ENCODE results near the gene OR2J3. TPM values are rescaled to one million over a fixed set of nuclear protein-coding genes. Genes with fewer than 3 reads are reported as not detected.

The OR2J3 gene
- total and polyA plus RNA-seq, 2 of the 8 experiments (the other 6 are each of a cell fraction or from before 2014, with no cell fraction given), result 0.03 TPM; not detected in 1

- H3K27ac ChIP-seq (ENCODE audit: low read depth, low read length), result no peak overlapping the region
- no peak overlapping the region for H2AK5ac ChIP-seq (ENCODE audit: low read depth, low read length)
- H3K4ac ChIP-seq (replicated peaks; ENCODE audit: insufficient read length, low read depth, low read length), result no peak overlapping the region
- no peak overlapping the region for H4K91ac ChIP-seq (replicated peaks; ENCODE audit: insufficient read length, low read length)
- no peak overlapping the region for H3K56ac ChIP-seq (replicated peaks; ENCODE audit: insufficient read length, low read depth, low read length)
- no peak for DNase-seq (ENCODE audit: low read depth in 1 of 2, low spot score in 2 of 2)
- H3K79me1 ChIP-seq (ENCODE audit: low read depth, low read length), result no peaks in the 10 kb centered on the region
- no peak overlapping the region for H2BK20ac ChIP-seq (ENCODE audit: low read length)
- H3K18ac ChIP-seq (ENCODE audit: extremely low read depth, low read length), result no peak overlapping the region
- H3K23ac ChIP-seq (ENCODE audit: insufficient read length), result no peak overlapping the region
- H2BK12ac ChIP-seq (ENCODE audit: low read depth, low read length), result no peak overlapping the region
- H2BK5ac ChIP-seq (ENCODE audit: low read depth, low read length), result no peak overlapping the region
- no peaks in the 10 kb centered on the region for H4K20me1 ChIP-seq (replicated peaks in 1 of 2; ENCODE audit: control insufficient read depth in 1 of 2, insufficient read depth in 2 of 2, low read length in 2 of 2)
- no peak for TF ChIP-seq BCL11A (IDR thresholded peaks at IDR 0.05; ENCODE audit: low read depth in 2 of 2, low read length in 2 of 2)
- TF ChIP-seq CEBPB (IDR thresholded peaks at IDR 0.05; ENCODE audit: low read depth, low read length), result peak; percentile 75
- no peak for TF ChIP-seq SP2 (IDR thresholded peaks at IDR 0.05; ENCODE audit: low read length)
- TF ChIP-seq ATF3 (IDR thresholded peaks at IDR 0.05; ENCODE audit: insufficient read depth, low read depth, low read length), result no peak
- TF ChIP-seq TBP (IDR thresholded peaks at IDR 0.05; ENCODE audit: low read depth, low read length), result no peak
- H3K9me3 ChIP-seq (ENCODE audit: insufficient read depth in 2 of 2, low read depth in 1 of 2, low read length in 1 of 2), result peaks cover 0 to 4% of the 10 kb centered on the region in 2 experiments; a peak in 2 of 4 replicates
- H3K79me2 ChIP-seq (ENCODE audit: control insufficient read depth in 1 of 2, insufficient read depth in 2 of 2, low read length in 2 of 2), result no peaks in the 10 kb centered on the region
- H3K4me2 ChIP-seq (ENCODE audit: insufficient read depth in 1 of 2, low read depth in 2 of 2, low read length in 2 of 2), result no peak overlapping the region
- no peaks in the 10 kb centered on the region for H3K27me3 ChIP-seq (replicated peaks in 1 of 4; ENCODE audit: control insufficient read depth in 3 of 4, extremely low read depth in 1 of 4, insufficient read depth in 3 of 4, low read length in 3 of 4)
- no peak for FAIRE-seq
- H2BK120ac ChIP-seq (replicated peaks; ENCODE audit: low read depth, low read length), result no peak overlapping the region
- POLR2A ChIA-PET (ENCODE audit: partially characterized antibody), result no interaction called here
- H2BK15ac ChIP-seq (ENCODE audit: low read length), result no peak overlapping the region
- H3K4me3 ChIP-seq (ENCODE audit: extremely low read depth in 1 of 4, insufficient read depth in 2 of 4, low read depth in 3 of 4, low read length in 4 of 4), result no peak overlapping the region
- no peak overlapping the region for H3K14ac ChIP-seq (ENCODE audit: insufficient read length)
- H3K23me2 ChIP-seq (ENCODE audit: low read depth, low read length), result no peaks in the 10 kb centered on the region
- H2AFZ ChIP-seq (ENCODE audit: low read length), result no peak overlapping the region
- no peak overlapping the region for H4K8ac ChIP-seq (ENCODE audit: extremely low read depth, insufficient read depth, low read length)
- H3K4me1 ChIP-seq (replicated peaks in 1 of 4; ENCODE audit: control insufficient read depth in 3 of 4, insufficient read depth in 4 of 4, low read length in 3 of 4), result no peaks in the 10 kb centered on the region
- CTCF ChIA-PET (ENCODE audit: partially characterized antibody), result no interaction called here
- no peak overlapping the region for H4K5ac ChIP-seq (ENCODE audit: insufficient read length, low read depth, low read length)
- 93% methylated on average over 4 of the region's 4 CpGs; no CpG with 5 or more reads in 1 of the 2 experiments for WGBS, 2 experiments (ENCODE audit: extremely low coverage in 1 of 2, insufficient coverage in 1 of 2, insufficient read length in 1 of 2, insufficient replicate concordance in 2 of 2, low coverage in 1 of 2, low lambda C conversion rate in 2 of 2, missing lambda C conversion rate in 1 of 2)
- no peak overlapping the region for H3K9ac ChIP-seq (replicated peaks in 1 of 4; ENCODE audit: extremely low read depth in 1 of 4, low read depth in 3 of 4, low read length in 3 of 4)
- no peaks in the 10 kb centered on the region for H3K36me3 ChIP-seq (ENCODE audit: control insufficient read depth in 2 of 4, insufficient read depth in 4 of 4, low read length in 3 of 4)
Measured at GRCh38 chr6:29137724-29138123, 29.9 kb downstream of the OR2J3 start.
